Esophagus muscularis mucosa (tissue), 4 donors: Measurements from ENCODE around the gene SUPT4H1. TPM values are rescaled to one million over a fixed set of nuclear protein-coding genes. Genes with fewer than 3 reads are reported as not detected.

Experiments
- DNase-seq: peaks from one replicate; pipeline ENCODE4 v3.0.0-alpha.2; 2017; ENCODE audit errors: extremely low spot score
- H3K27ac ChIP-seq, 4 donors: fragments of 200-600 bp; sonication (generic); replicated peaks in 1 of 4; 1 replicate in 3 of 4; 2 replicates in 1 of 4; pipeline ENCODE4 v1.5.1; 2016 to 2019; ENCODE audit warnings: mild to moderate bottlenecking in 1 of 4
- H3K27me3 ChIP-seq, 4 donors: fragments of 200-600 bp; sonication (generic); one replicate each; pipeline versions ENCODE4 v1.5.1 to v1.6.0; 2016 to 2019
- H3K36me3 ChIP-seq, 4 donors: fragments of 200-600 bp; sonication (generic); one replicate each; pipeline ENCODE4 v1.5.1; 2016 to 2019
- H3K4me1 ChIP-seq, 4 donors: fragments of 200-600 bp; sonication (generic); one replicate each; pipeline ENCODE4 v1.5.1; 2016 to 2019
- H3K4me3 ChIP-seq, 4 donors: fragments of 200-600 bp; sonication (generic); 1 replicate in 2 of 4; 2 replicates in 2 of 4; pipeline ENCODE4 v1.5.1; 2016 to 2019; ENCODE audit warnings: mild to moderate bottlenecking in 4 of 4, moderate library complexity in 1 of 4
- H3K9me3 ChIP-seq, 4 donors: fragments of 200-600 bp; sonication (generic); 1 replicate in 3 of 4; 2 replicates in 1 of 4; pipeline ENCODE4 v1.5.1; 2016 to 2019
- CTCF ChIP-seq, 3 experiments: fragments of 200-600 bp in 2 of 3; fragments of 450-650 bp in 1 of 3; sonication (generic) in 2 of 3; IDR thresholded peaks; one replicate each; pipeline ENCODE4 v1.5.1; 2017 to 2019; ENCODE audit warnings: antibody characterized with exemption in 3 of 3, mild to moderate bottlenecking in 2 of 3, moderate library complexity in 1 of 3
- EP300 ChIP-seq: sonication (generic); formaldehyde crosslinking; IDR thresholded peaks from one replicate; pipeline ENCODE4 v1.6.1; 2017; ENCODE audit warnings: antibody characterized with exemption
- POLR2A ChIP-seq: fragments of 450-650 bp; IDR thresholded peaks from one replicate; pipeline ENCODE4 v1.6.1; 2017; ENCODE audit warnings: antibody characterized with exemption, moderate library complexity, mild to moderate bottlenecking, low read depth
- POLR2AphosphoS5 ChIP-seq, 2 donors: sonication (generic); formaldehyde crosslinking; IDR thresholded peaks; one replicate each; pipeline ENCODE4 v1.6.1; 2017; ENCODE audit warnings: antibody characterized with exemption in 2 of 2
- WGBS: methylation state at CpG from one replicate; pipeline ENCODE4 v1.1.5; 2018; 5-methylcytosine and 5-hydroxymethylcytosine counted together
- intact Hi-C: fragments of 100-400 bp; cut with DNase I; formaldehyde crosslinking; loops from one replicate; pipeline ENCODE4 v1.15.1; 2023
- total RNA-seq, 4 donors: library from RNA; depleted of rRNA; stranded (reverse); fragments of >200 nt; gene quantifications; one replicate each; pipeline versions ENCODE4 v1.1.0 to v1.2.1, GENCODE V29; 2016

The SUPT4H1 gene
- total RNA-seq, 4 donors from 2014 or later: 35.3 to 59.6 (median 47.0) TPM

DNA sequence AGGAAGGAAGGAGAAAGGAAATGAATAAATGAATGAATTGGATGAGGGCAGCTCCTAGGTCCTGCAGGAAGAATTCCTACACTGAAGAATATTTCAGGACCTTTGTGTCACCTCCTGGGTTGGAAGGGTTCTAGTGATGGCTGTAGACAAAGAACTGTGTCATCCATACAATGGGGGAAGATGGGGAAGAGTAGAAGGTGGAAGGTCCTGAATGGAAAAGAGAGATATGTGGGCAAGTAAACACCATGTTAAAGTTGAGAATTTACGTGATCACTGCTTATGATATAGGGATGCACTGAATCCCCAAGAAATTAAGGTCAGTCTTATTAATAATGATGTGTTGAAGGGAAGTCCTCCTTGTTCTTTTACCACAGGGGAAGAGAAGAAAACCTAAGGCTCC lies 4.2 kb upstream of the SUPT4H1 start:
- 89% methylated on average over 1 of the region's 1 CpG for WGBS
- intact Hi-C loops: loop anchor here (10.0 kb wide), 1 partner anchor 159 kb away; the partner anchor contains the start of gene MTMR4
- no peaks in the 10 kb centered on the region for H3K27me3 ChIP-seq
- no peak overlapping the region for H3K27ac ChIP-seq
- no peaks in the 10 kb centered on the region for H3K9me3 ChIP-seq
- no peak for DNase-seq
- H3K4me3 ChIP-seq: no peak overlapping the region
- peaks cover 7 to 16% (median 13%) of the 10 kb centered on the region in 4 donors for H3K4me1 ChIP-seq
- no peaks in the 10 kb centered on the region for H3K36me3 ChIP-seq
- TF ChIP-seq EP300: no peak
- no peak for TF ChIP-seq POLR2AphosphoS5 (IDR thresholded peaks at IDR 0.05)
- TF ChIP-seq CTCF (IDR thresholded peaks at IDR 0.05): no peak
- no peak for TF ChIP-seq POLR2A

- Histone ChIP-seq H3K27ac (no peak overlapping the region), H3K4me1 (peaks cover 11 to 30% (median 20%) of the 10 kb centered on the region in 4 donors), H3K9me3 (no peaks in the 10 kb centered on the region), H3K27me3 (no peaks in the 10 kb centered on the region), H3K36me3 (peaks cover 5 to 13% (median 11%) of the 10 kb centered on the region in 4 donors), H3K4me3 (no peak overlapping the region)
- intact Hi-C loops: loop anchor here (10.0 kb wide), 1 partner anchor 160 kb away; the partner anchor contains the start of gene MTMR4
- 69% methylated on average over 6 of the region's 6 CpGs for WGBS
- TF ChIP-seq POLR2A: no peak
- TF ChIP-seq EP300: no peak
- TF ChIP-seq CTCF (IDR thresholded peaks at IDR 0.05): no peak
- no peak for DNase-seq
Measured at GRCh38 chr17:58354541-58355216, 2.7 kb upstream of the SUPT4H1 start.

DNA sequence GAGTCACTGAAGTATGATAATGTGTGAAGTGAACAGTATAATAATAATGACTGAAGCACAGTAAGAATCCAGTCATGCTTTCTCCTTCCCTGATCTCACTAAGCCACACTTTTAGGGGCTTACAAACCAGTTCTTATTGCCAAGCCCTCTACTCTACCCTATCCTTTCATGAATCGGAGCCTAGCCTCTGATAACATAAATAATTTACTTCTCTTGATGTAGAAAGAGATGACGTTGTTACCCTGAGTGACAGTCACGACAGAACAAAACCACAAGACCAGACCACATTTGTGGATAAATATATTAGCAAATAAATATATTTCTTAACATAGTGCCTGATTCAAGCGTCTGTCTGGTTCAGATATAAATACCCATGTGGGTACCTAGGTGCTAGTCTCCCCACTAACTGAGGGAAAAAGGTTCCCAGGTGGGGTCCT lies 1.4 kb upstream of the SUPT4H1 start:
- H3K9me3 ChIP-seq: no peaks in the 10 kb centered on the region
- no peak for DNase-seq
- H3K27ac ChIP-seq: peak overlapping the region; percentile 89 to 97 (median 94)
- H3K36me3 ChIP-seq: peaks cover 18 to 26% (median 24%) of the 10 kb centered on the region in 4 donors
- WGBS: 60% methylated on average over 4 of the region's 4 CpGs
- no peaks in the 10 kb centered on the region for H3K27me3 ChIP-seq
- H3K4me3 ChIP-seq: peak overlapping the region; percentile 78 to 94 (median 81)
- no peak for TF ChIP-seq POLR2A
- intact Hi-C loops: loop anchor here (2.0 to 10.0 kb wide), 2 partner anchors 63 to 161 kb away; partner anchors contain the start of genes MTMR4 and RNF43
- H3K4me1 ChIP-seq: peaks cover 11 to 30% (median 20%) of the 10 kb centered on the region in 4 donors

GRCh38 chr17:58352596-58353388 lies 791 bp upstream of the SUPT4H1 start:
- Histone ChIP-seq H3K4me1 (peaks cover 11 to 30% (median 20%) of the 10 kb centered on the region in 4 donors), H3K36me3 (peaks cover 24 to 32% (median 30%) of the 10 kb centered on the region in 4 donors), H3K27me3 (no peaks in the 10 kb centered on the region), H3K9me3 (no peaks in the 10 kb centered on the region), H3K27ac (peak overlapping the region; percentile 89 to 97 (median 94)), H3K4me3 (peak overlapping the region; percentile 78 to 94 (median 81))
- WGBS: 3% methylated on average over 26 of the region's 26 CpGs
- TF ChIP-seq EP300: no peak
- TF ChIP-seq POLR2AphosphoS5 (IDR thresholded peaks at IDR 0.05): peak; percentile 68 to 79
- no peak for DNase-seq
- intact Hi-C loops: loop anchor here (2.0 to 10.0 kb wide), 2 partner anchors 64 to 162 kb away; partner anchors contain the start of genes MTMR4 and RNF43

GRCh38 chr17:58351182-58351581 lies 819 bp downstream of the SUPT4H1 start:
- Histone ChIP-seq H3K4me1 (peaks cover 11 to 30% (median 20%) of the 10 kb centered on the region in 4 donors), H3K9me3 (no peaks in the 10 kb centered on the region), H3K27ac (peak overlapping the region in 1 of 4 donors; percentile 91), H3K4me3 (peak overlapping the region; percentile 78 to 94 (median 81)), H3K27me3 (no peaks in the 10 kb centered on the region), H3K36me3 (peaks cover 40 to 48% (median 46%) of the 10 kb centered on the region in 4 donors)
- 60% methylated on average over 4 of the region's 4 CpGs for WGBS
- TF ChIP-seq POLR2A: no peak
- TF ChIP-seq EP300: no peak
- no peak for TF ChIP-seq POLR2AphosphoS5 (IDR thresholded peaks at IDR 0.05)
- TF ChIP-seq CTCF (IDR thresholded peaks at IDR 0.05): no peak
- DNase-seq: no peak
- intact Hi-C loops: loop anchor here (10.0 kb wide), 1 partner anchor 164 kb away; the partner anchor contains the start of gene MTMR4
